ENCODE results near the gene ATOX1. TPM values are rescaled to one million over a fixed set of nuclear protein-coding genes. Genes with fewer than 3 reads are reported as not detected.

The ATOX1 gene
- total and polyA plus RNA-seq, 2 of the 4 experiments (the other 2 are of a cell fraction): 56.3 to 360 TPM

GRCh38 chr5:151755383-151755782, 3.0 kb downstream of the ATOX1 start:
- H3K4me3 ChIP-seq (ENCODE audit: insufficient read depth, low read depth, low read length): no peak overlapping the region
- no peak overlapping the region for H3K14ac ChIP-seq (replicated peaks; ENCODE audit: low read depth, low read length)
- ChIA-PET POLR2A (ENCODE audit: unreplicated experiment) (no interaction called here), CTCF (interaction anchor here (0.7 kb wide), 1 partner anchor 22 kb away, joined by 3 read pairs; no protein-coding TSS in a partner anchor)
- H4K5ac ChIP-seq (ENCODE audit: low read depth, low read length): no peak overlapping the region
- WGBS, 2 experiments (ENCODE audit: extremely low coverage in 2 of 2, insufficient read length in 1 of 2): no CpG with 5 or more reads among the region's 3 CpGs
- no peaks in the 10 kb centered on the region for H3K27me3 ChIP-seq (ENCODE audit: control insufficient read depth, insufficient read depth, low read length)
- peaks cover 16% of the 10 kb centered on the region; the same call in 1 of the 2 replicates for H3K9me1 ChIP-seq (ENCODE audit: insufficient read depth, low read length)
- no TSS peak for BruUV-seq (replicated peaks)
- H2AK5ac ChIP-seq (ENCODE audit: low read depth, low read length): no peak overlapping the region
- H2BK120ac ChIP-seq (ENCODE audit: low read depth, low read length): no peak overlapping the region
- dilution Hi-C loops (cut with HindIII; ENCODE audit: low sequenced_read_pairs, unreplicated experiment): no loop called here
- H3K79me1 ChIP-seq (ENCODE audit: low read depth in 1 of 2, low read length in 2 of 2): peaks cover 40 to 67% of the 10 kb centered on the region in 2 experiments
- no peak overlapping the region for H2AFZ ChIP-seq (replicated peaks; ENCODE audit: low read length, poor library complexity)
- H3K4ac ChIP-seq (ENCODE audit: low read depth, low read length): no peak overlapping the region
- intact Hi-C loops (cut with micrococcal nuclease): no loop called here
- H2AK9ac ChIP-seq (replicated peaks; ENCODE audit: low read depth, low read length, poor library complexity): no peak overlapping the region
- in situ Hi-C loops (cut with MboI; ENCODE audit: low sequenced_read_pairs): no loop called here
- H3K56ac ChIP-seq (ENCODE audit: extremely low read depth, insufficient read depth, low read length): no peak overlapping the region
- no peak overlapping the region for H4K8ac ChIP-seq (ENCODE audit: low read depth in 2 of 2, low read length in 2 of 2)
- H3K36me3 ChIP-seq (ENCODE audit: control insufficient read depth, insufficient read depth, low read length): peaks cover 5% of the 10 kb centered on the region; the same call in 1 of the 2 replicates
- H4K20me1 ChIP-seq (ENCODE audit: insufficient read depth, low read length): peaks cover 4% of the 10 kb centered on the region
- ATAC-seq (ENCODE audit: low read depth) (no peak), DNase-seq (no peak)
- H4K91ac ChIP-seq (ENCODE audit: insufficient read depth, low read depth, low read length): no peak overlapping the region
- no peak overlapping the region for H3K27ac ChIP-seq (ENCODE audit: insufficient read depth, low read length)
- no peak overlapping the region for H3K23ac ChIP-seq (ENCODE audit: low read depth, low read length)
- no peak overlapping the region for H3K9ac ChIP-seq (ENCODE audit: low read depth, low read length)
- H3K4me1 ChIP-seq (ENCODE audit: control insufficient read depth, insufficient read depth, low read length): peaks cover 15% of the 10 kb centered on the region
- H2BK20ac ChIP-seq (ENCODE audit: low read depth, low read length): no peak overlapping the region
- no peak overlapping the region for H2BK5ac ChIP-seq (ENCODE audit: low read depth, low read length, poor library complexity, severe bottlenecking)
- H3K4me2 ChIP-seq (ENCODE audit: low read depth, low read length): no peak overlapping the region
- H3K9me3 ChIP-seq (ENCODE audit: control insufficient read depth, insufficient read depth, low read length): no peaks in the 10 kb centered on the region
- no peak overlapping the region for H3K18ac ChIP-seq (ENCODE audit: low read depth, low read length)
- H2BK15ac ChIP-seq (ENCODE audit: low read depth, low read length): no peak overlapping the region
- TF ChIP-seq NFE2L2 (IDR thresholded peaks at IDR 0.05; ENCODE audit: low read depth, low read length) (no peak), RFX5 (IDR thresholded peaks at IDR 0.05; ENCODE audit: low read depth, low read length) (no peak), RCOR1 (IDR thresholded peaks at IDR 0.05; ENCODE audit: insufficient replicate concordance, low read length) (no peak), FOS (IDR thresholded peaks at IDR 0.05; ENCODE audit: low read depth, low read length) (no peak), USF2 (IDR thresholded peaks at IDR 0.05; ENCODE audit: low read depth, low read length) (no peak), CTCF (conservative IDR thresholded peaks at IDR 0.05; ENCODE audit: low read depth, low read length) (no peak), ELK1 (IDR thresholded peaks at IDR 0.05; ENCODE audit: borderline replicate concordance, low read depth, low read length) (no peak), POLR2A (IDR thresholded peaks at IDR 0.05; ENCODE audit: low read depth, low read length) (no peak)

All from IMR-90 (cell line).